Mesothelial cell of epicardium (in vitro differentiated cells): Measurements from ENCODE around the gene FTSJ3. TPM values are rescaled to one million over a fixed set of nuclear protein-coding genes. Genes with fewer than 3 reads are reported as not detected.
"Not testable (repeated sequence)": the region's sequence is repeated elsewhere in the genome, so short reads cannot be mapped to it uniquely, and the experiment has no call there.

Experiments used
- DNase-seq, 2 experiments: peaks; one replicate each; pipeline ENCODE4 v3.0.0; 2021; ENCODE audit warnings: low spot score in 2 of 2; ENCODE audit not compliant: unreplicated experiment in 2 of 2
- H3K27ac Mint-ChIP-seq: 2 replicates; pipeline ENCODE4 v1.8.0; 2021; ENCODE audit warnings: mixed read lengths
- H3K27me3 Mint-ChIP-seq: 2 replicates; pipeline ENCODE4 v1.8.0; 2021; ENCODE audit warnings: low read depth, mixed read lengths
- H3K36me3 Mint-ChIP-seq: 2 replicates; pipeline ENCODE4 v1.8.0; 2021; ENCODE audit warnings: mixed read lengths
- H3K4me1 Mint-ChIP-seq: 2 replicates; pipeline ENCODE4 v1.8.0; 2021; ENCODE audit warnings: mixed read lengths
- H3K4me3 Mint-ChIP-seq: 2 replicates; pipeline ENCODE4 v1.8.0; 2021; ENCODE audit warnings: mild to moderate bottlenecking, moderate library complexity, mixed read lengths
- H3K9me3 Mint-ChIP-seq: 2 replicates; pipeline ENCODE4 v1.8.0; 2021; ENCODE audit warnings: mixed read lengths
- CTCF ChIP-seq: fragments of 200-600 bp; sonication (generic); IDR thresholded peaks from one replicate; pipeline ENCODE4 v1.5.0; 2021; ENCODE audit warnings: antibody characterized with exemption; ENCODE audit not compliant: unreplicated experiment
- total RNA-seq: library from RNA; stranded (reverse); gene quantifications from 3 replicates; pipeline ENCODE4 v1.2.1, GENCODE V29; 2021

Gene FTSJ3
- total RNA-seq, 1 donor from 2014 or later: 48.1 TPM

- Mint-ChIP-seq H3K27ac (no peak overlapping the region), H3K9me3 (no peaks in the 10 kb centered on the region)
These were observed 31.8 kb upstream of the FTSJ3 start for GRCh38 chr17:63859257-63859656.

GRCh38 chr17:63856425-63856824 lies 29.0 kb upstream of the FTSJ3 start:
- H3K4me3 Mint-ChIP-seq, H3K4me1 Mint-ChIP-seq, H3K9me3 Mint-ChIP-seq, DNase-seq, H3K36me3 Mint-ChIP-seq, H3K27ac Mint-ChIP-seq: not testable (repeated sequence)
- H3K27me3 Mint-ChIP-seq: peaks cover 24% of the 10 kb centered on the region

More at GRCh38 chr17:63859257-63859656, 31.8 kb upstream of the FTSJ3 start:
- no peak for DNase-seq
- peaks cover 23% of the 10 kb centered on the region for H3K27me3 Mint-ChIP-seq
- TF ChIP-seq CTCF: no peak
- H3K4me1 Mint-ChIP-seq: no peaks in the 10 kb centered on the region
- H3K4me3 Mint-ChIP-seq: no peak overlapping the region
- no peaks in the 10 kb centered on the region for H3K36me3 Mint-ChIP-seq

- Mint-ChIP-seq H3K9me3 (no peaks in the 10 kb centered on the region), H3K36me3 (no peaks in the 10 kb centered on the region), H3K4me3 (no peak overlapping the region), H3K27ac (no peak overlapping the region), H3K27me3 (peaks cover 23% of the 10 kb centered on the region), H3K4me1 (no peaks in the 10 kb centered on the region)
- no peak for DNase-seq
- TF ChIP-seq CTCF: no peak
These were observed 27.7 kb upstream of the FTSJ3 start for GRCh38 chr17:63855185-63855584.

GRCh38 chr17:63854709-63855108 lies 27.2 kb upstream of the FTSJ3 start:
- H3K9me3 Mint-ChIP-seq: no peaks in the 10 kb centered on the region

GRCh38 chr17:63853260-63853659 lies 25.8 kb upstream of the FTSJ3 start:
- DNase-seq: no peak
- Mint-ChIP-seq H3K4me1 (peaks cover 3% of the 10 kb centered on the region), H3K4me3 (no peak overlapping the region), H3K36me3 (peaks cover 3% of the 10 kb centered on the region), H3K9me3 (peaks cover 4% of the 10 kb centered on the region), H3K27ac (no peak overlapping the region), H3K27me3 (peaks cover 12% of the 10 kb centered on the region)
- TF ChIP-seq CTCF: no peak

More at GRCh38 chr17:63854709-63855108, 27.2 kb upstream of the FTSJ3 start:
- no peaks in the 10 kb centered on the region for H3K36me3 Mint-ChIP-seq
- H3K27ac Mint-ChIP-seq: no peak overlapping the region
- no peak overlapping the region for H3K4me3 Mint-ChIP-seq
- no peak for DNase-seq
- H3K4me1 Mint-ChIP-seq: no peaks in the 10 kb centered on the region
- peaks cover 18% of the 10 kb centered on the region for H3K27me3 Mint-ChIP-seq
- no peak for TF ChIP-seq CTCF

GRCh38 chr17:63850401-63850800 lies 22.9 kb upstream of the FTSJ3 start:
- H3K9me3 Mint-ChIP-seq: peaks cover 9% of the 10 kb centered on the region
- H3K27me3 Mint-ChIP-seq: peaks cover 10% of the 10 kb centered on the region
- no peak overlapping the region for H3K4me3 Mint-ChIP-seq
- H3K4me1 Mint-ChIP-seq: peaks cover 3% of the 10 kb centered on the region
- no peak for DNase-seq
- peaks cover 3% of the 10 kb centered on the region for H3K36me3 Mint-ChIP-seq
- no peak for TF ChIP-seq CTCF
- H3K27ac Mint-ChIP-seq: no peak overlapping the region
